RWPE2 (cell line): ENCODE measurements around the gene KIAA1755.
A peak's percentile ranks its signal among the peaks of the same experiment; 100 is the strongest.

Experiments
- ATAC-seq: fragments of 200-7000 bp; cut with Tn5 transposase; 3 replicates; pipeline ENCODE4 v1.9.1; 2021; ENCODE audit warnings: low read depth
- DNase-seq: peaks from one replicate; pipeline ENCODE4 v3.0.0-alpha.2; 2020; ENCODE audit warnings: low spot score
- H3K27ac ChIP-seq: fragments of 450-650 bp; 2 replicates; pipeline ENCODE4 v1.5.1; 2017; ENCODE audit warnings: mild to moderate bottlenecking; ENCODE audit not compliant: poor library complexity, severe bottlenecking
- H3K27me3 ChIP-seq: fragments of 250-450 bp; sonication (Bioruptor Pico); 2 replicates; pipeline ENCODE4 v1.5.1; 2021; ENCODE audit warnings: mild to moderate bottlenecking, moderate library complexity; ENCODE audit not compliant: insufficient read depth, poor library complexity, severe bottlenecking
- H3K36me3 ChIP-seq: fragments of 250-450 bp; sonication (Bioruptor Pico); 2 replicates; pipeline ENCODE4 v1.5.1; 2020; ENCODE audit warnings: low read depth, mild to moderate bottlenecking, moderate library complexity
- H3K4me1 ChIP-seq: fragments of 250-450 bp; sonication (Bioruptor Pico); 2 replicates; pipeline ENCODE4 v1.5.1; 2021; ENCODE audit warnings: mild to moderate bottlenecking, moderate library complexity; ENCODE audit not compliant: insufficient read depth, poor library complexity, severe bottlenecking
- H3K4me3 ChIP-seq: fragments of 250-450 bp; sonication (Bioruptor Pico); 2 replicates; pipeline ENCODE4 v1.5.1; 2021; ENCODE audit warnings: mild to moderate bottlenecking, moderate library complexity; ENCODE audit not compliant: severe bottlenecking
- H3K9me3 ChIP-seq: fragments of 250-450 bp; sonication (Bioruptor Pico); 2 replicates; pipeline ENCODE4 v1.5.1; 2021; ENCODE audit warnings: mild to moderate bottlenecking, moderate library complexity; ENCODE audit not compliant: severe bottlenecking
- TF ChIP-seq, protein P1 (sequence below): fragments of 450-650 bp; IDR thresholded peaks from one replicate; pipeline ENCODE4 v1.5.1; 2017; ENCODE audit warnings: mild to moderate bottlenecking, moderate library complexity; ENCODE audit not compliant: poor library complexity, severe bottlenecking

KIAA1755 gene

GRCh38 chr20:38202153-38202981 lies 58.2 kb downstream of the KIAA1755 start:
- peak overlapping the region; percentile 74 for H3K27ac ChIP-seq
- no peak for ATAC-seq
- H3K9me3 ChIP-seq: no peaks in the 10 kb centered on the region
- no peaks in the 10 kb centered on the region for H3K27me3 ChIP-seq
- H3K36me3 ChIP-seq: no peaks in the 10 kb centered on the region
- TF ChIP-seq, protein P1, sequence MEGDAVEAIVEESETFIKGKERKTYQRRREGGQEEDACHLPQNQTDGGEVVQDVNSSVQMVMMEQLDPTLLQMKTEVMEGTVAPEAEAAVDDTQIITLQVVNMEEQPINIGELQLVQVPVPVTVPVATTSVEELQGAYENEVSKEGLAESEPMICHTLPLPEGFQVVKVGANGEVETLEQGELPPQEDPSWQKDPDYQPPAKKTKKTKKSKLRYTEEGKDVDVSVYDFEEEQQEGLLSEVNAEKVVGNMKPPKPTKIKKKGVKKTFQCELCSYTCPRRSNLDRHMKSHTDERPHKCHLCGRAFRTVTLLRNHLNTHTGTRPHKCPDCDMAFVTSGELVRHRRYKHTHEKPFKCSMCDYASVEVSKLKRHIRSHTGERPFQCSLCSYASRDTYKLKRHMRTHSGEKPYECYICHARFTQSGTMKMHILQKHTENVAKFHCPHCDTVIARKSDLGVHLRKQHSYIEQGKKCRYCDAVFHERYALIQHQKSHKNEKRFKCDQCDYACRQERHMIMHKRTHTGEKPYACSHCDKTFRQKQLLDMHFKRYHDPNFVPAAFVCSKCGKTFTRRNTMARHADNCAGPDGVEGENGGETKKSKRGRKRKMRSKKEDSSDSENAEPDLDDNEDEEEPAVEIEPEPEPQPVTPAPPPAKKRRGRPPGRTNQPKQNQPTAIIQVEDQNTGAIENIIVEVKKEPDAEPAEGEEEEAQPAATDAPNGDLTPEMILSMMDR: no peak
- DNase-seq: peak; percentile 75
- no peak overlapping the region for H3K4me3 ChIP-seq
- H3K4me1 ChIP-seq: peaks cover 28% of the 10 kb centered on the region

DNA sequence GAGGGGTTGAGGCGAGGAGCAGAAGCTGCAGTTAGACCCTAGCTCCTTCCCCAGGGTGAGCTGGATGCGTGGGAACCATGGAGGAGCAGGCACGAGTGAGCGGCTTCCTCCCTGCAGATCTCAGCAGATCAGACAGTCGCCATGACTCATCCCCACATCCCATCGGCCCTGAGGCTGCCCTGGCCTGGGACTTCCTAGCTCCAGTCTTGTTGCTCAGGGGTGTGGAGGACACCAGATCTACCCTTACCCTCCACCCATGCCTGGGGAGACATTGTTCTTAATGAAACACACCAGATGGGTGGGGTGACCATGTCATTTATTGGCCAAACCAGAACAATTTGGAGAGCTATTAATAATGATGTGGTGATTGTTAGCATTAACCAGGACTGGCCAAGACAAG lies 59.2 kb downstream of the KIAA1755 start:
- H3K4me3 ChIP-seq: no peak overlapping the region
- peak; percentile 91 for ATAC-seq
- H3K27ac ChIP-seq: peak overlapping the region; percentile 74
- H3K4me1 ChIP-seq: peaks cover 36% of the 10 kb centered on the region
- DNase-seq: peak; percentile 99
- TF ChIP-seq, protein P1: no peak
- no peaks in the 10 kb centered on the region for H3K27me3 ChIP-seq
- H3K9me3 ChIP-seq: no peaks in the 10 kb centered on the region
- H3K36me3 ChIP-seq: no peaks in the 10 kb centered on the region

- H3K4me3 ChIP-seq: no peak overlapping the region
- peak overlapping the region; percentile 74 for H3K27ac ChIP-seq
- no peaks in the 10 kb centered on the region for H3K27me3 ChIP-seq
- DNase-seq: peak; percentile 80
- H3K4me1 ChIP-seq: peaks cover 39% of the 10 kb centered on the region
- no peak for ATAC-seq
- TF ChIP-seq, protein P1: no peak
- H3K9me3 ChIP-seq: no peaks in the 10 kb centered on the region
- H3K36me3 ChIP-seq: no peaks in the 10 kb centered on the region
Measured at GRCh38 chr20:38200646-38201045, 59.9 kb downstream of the KIAA1755 start.

DNA sequence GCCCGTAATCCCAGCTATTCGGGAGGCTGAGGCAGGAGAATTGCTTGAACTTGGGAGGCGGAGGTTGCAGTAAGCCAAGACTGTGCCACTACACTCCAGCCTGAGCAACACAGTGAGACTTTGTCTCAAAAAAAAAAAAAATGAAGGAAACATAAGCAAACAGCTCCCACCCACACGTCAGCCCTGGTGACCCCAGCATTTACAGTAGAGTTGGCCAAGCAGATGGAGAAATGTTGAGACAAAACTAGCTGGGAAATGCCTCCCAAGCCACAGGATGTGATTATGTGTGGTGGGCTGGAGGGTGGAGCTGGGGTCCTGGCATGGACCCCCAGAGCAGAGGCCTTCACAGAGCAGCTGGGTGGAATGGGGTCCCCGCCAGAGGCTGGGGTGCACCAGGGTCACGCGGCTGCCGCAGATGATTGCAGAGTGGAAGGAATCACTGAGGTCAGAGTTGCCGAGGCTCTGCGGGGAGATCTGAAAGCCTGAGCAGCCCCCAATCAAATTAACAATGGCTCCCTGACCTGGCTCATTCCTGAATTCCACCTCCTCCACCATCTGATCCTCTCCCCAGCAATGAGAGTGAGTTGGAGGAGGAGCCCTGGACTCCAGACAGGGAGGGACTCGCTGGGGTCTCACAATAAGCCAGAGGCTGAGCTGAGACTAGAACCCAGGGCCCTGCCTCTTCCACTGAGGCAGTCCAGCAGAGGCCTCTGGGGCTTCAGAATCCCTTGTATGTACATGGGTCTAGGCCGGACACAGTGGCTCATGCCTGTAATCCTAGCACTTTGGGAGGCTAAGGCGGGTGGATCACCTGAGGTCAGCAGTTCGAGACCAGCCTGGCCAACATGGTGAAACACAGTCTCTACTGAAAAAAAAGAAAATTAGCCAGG lies 60.8 kb downstream of the KIAA1755 start:
- peaks cover 39% of the 10 kb centered on the region for H3K4me1 ChIP-seq
- H3K27me3 ChIP-seq: no peaks in the 10 kb centered on the region
- H3K9me3 ChIP-seq: no peaks in the 10 kb centered on the region
- H3K36me3 ChIP-seq: no peaks in the 10 kb centered on the region
- no peak overlapping the region for H3K4me3 ChIP-seq
- DNase-seq: peak; percentile 79
- no peak for ATAC-seq
- TF ChIP-seq, protein P1: no peak
- peak overlapping the region; percentile 74 for H3K27ac ChIP-seq
